ENCODE results near the gene TMEM141.

DNA sequence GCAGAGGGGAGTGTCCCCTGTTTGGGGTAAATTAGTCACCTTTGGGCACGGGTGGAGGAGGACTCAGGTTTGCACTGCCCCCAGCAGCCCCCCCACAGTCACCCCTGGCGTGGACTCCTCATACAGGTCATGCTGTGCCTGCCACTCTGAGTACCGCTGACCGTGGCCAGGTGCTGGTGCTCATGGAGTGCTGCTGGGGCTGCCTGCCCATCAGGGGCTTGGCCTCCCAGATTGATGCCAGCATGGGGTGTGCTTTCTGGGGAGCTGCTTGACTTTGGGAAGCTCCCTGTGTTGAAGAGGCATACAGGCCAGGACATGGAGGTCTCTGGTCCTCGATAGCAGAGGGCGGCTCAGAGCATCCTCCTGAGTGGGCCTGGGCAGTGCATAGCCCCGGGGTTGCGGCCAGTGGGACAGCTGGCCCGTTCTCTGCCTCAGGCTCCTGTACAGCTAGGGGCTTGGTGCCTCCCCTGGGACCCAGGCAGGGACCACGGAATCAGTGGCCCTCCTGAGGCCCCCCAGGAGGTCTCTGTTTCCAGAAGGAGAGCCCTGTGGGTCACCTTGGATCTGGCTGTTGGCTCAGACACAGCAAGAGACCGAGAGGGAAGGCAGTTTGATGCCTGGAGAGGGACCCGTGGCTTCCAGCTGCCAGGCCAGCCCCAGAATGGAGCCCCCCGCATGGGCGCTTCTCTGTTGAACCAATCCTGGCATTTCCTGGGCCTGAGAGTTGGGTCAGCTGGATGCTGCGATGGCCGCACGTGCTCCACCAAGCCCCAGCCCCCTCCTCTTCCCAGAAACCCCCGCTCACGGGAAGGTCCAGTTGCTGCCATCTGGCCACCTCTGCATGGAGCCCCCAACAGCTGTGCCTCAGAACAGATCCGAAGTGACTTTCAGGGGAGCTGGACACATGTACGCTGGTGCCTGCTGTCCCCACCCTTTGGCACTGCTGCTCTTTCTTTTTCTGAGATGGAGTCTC lies 45.1 kb downstream of the TMEM141 start:
- TF ChIP-seq, protein P1, sequence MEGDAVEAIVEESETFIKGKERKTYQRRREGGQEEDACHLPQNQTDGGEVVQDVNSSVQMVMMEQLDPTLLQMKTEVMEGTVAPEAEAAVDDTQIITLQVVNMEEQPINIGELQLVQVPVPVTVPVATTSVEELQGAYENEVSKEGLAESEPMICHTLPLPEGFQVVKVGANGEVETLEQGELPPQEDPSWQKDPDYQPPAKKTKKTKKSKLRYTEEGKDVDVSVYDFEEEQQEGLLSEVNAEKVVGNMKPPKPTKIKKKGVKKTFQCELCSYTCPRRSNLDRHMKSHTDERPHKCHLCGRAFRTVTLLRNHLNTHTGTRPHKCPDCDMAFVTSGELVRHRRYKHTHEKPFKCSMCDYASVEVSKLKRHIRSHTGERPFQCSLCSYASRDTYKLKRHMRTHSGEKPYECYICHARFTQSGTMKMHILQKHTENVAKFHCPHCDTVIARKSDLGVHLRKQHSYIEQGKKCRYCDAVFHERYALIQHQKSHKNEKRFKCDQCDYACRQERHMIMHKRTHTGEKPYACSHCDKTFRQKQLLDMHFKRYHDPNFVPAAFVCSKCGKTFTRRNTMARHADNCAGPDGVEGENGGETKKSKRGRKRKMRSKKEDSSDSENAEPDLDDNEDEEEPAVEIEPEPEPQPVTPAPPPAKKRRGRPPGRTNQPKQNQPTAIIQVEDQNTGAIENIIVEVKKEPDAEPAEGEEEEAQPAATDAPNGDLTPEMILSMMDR (conservative IDR thresholded peaks at IDR 0.05; ENCODE audit: low read depth, low read length): no peak
- no peak for TF ChIP-seq EZH2 (IDR thresholded peaks at IDR 0.05; ENCODE audit: borderline replicate concordance, low read depth, low read length, poor library complexity, severe bottlenecking)

Measured in A673 (cell line).